ENCODE data around the gene ATRAID.

Gene ATRAID

GRCh38 chr2:27225526-27225925, 13.7 kb downstream of the ATRAID start:
- H3K9ac ChIP-seq (ENCODE audit: low read length), result no peak overlapping the region
- DNase-seq, result no peak
- H3K9me3 ChIP-seq (replicated peaks; ENCODE audit: insufficient read depth, low read length), result no peaks in the 10 kb centered on the region
- H3K4me3 ChIP-seq (ENCODE audit: low read length), result no peak overlapping the region
- H3K9me2 ChIP-seq (replicated peaks; ENCODE audit: insufficient read depth, low read length), result no peaks in the 10 kb centered on the region
- TF ChIP-seq EZH2phosphoT487 (IDR thresholded peaks at IDR 0.05; ENCODE audit: low read length) (no peak), EZH2 (optimal IDR thresholded peaks at IDR 0.05; ENCODE audit: low read depth, low read length) (no peak)
- TF ChIP-seq, protein P1, sequence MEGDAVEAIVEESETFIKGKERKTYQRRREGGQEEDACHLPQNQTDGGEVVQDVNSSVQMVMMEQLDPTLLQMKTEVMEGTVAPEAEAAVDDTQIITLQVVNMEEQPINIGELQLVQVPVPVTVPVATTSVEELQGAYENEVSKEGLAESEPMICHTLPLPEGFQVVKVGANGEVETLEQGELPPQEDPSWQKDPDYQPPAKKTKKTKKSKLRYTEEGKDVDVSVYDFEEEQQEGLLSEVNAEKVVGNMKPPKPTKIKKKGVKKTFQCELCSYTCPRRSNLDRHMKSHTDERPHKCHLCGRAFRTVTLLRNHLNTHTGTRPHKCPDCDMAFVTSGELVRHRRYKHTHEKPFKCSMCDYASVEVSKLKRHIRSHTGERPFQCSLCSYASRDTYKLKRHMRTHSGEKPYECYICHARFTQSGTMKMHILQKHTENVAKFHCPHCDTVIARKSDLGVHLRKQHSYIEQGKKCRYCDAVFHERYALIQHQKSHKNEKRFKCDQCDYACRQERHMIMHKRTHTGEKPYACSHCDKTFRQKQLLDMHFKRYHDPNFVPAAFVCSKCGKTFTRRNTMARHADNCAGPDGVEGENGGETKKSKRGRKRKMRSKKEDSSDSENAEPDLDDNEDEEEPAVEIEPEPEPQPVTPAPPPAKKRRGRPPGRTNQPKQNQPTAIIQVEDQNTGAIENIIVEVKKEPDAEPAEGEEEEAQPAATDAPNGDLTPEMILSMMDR (IDR thresholded peaks at IDR 0.05; ENCODE audit: low read length), result no peak
- no peaks in the 10 kb centered on the region for H3K27me3 ChIP-seq (replicated peaks; ENCODE audit: insufficient read depth, low read length)
- H3K4me2 ChIP-seq (ENCODE audit: low read depth, low read length), result no peak overlapping the region
- H3F3A ChIP-seq (ENCODE audit: insufficient read depth, low read length), result no peaks in the 10 kb centered on the region
- H3K4me1 ChIP-seq (ENCODE audit: low read length), result no peaks in the 10 kb centered on the region
- no peak overlapping the region for H3K27ac ChIP-seq (ENCODE audit: low read length)
- H2AFZ ChIP-seq (ENCODE audit: low read length), result no peak overlapping the region
- H4K20me1 ChIP-seq (ENCODE audit: insufficient read depth, low read length), result no peaks in the 10 kb centered on the region
- no peaks in the 10 kb centered on the region for H3K79me2 ChIP-seq (ENCODE audit: low read length)
- H3K36me3 ChIP-seq (replicated peaks; ENCODE audit: insufficient read depth, low read length), result peaks cover 15% of the 10 kb centered on the region

DNA sequence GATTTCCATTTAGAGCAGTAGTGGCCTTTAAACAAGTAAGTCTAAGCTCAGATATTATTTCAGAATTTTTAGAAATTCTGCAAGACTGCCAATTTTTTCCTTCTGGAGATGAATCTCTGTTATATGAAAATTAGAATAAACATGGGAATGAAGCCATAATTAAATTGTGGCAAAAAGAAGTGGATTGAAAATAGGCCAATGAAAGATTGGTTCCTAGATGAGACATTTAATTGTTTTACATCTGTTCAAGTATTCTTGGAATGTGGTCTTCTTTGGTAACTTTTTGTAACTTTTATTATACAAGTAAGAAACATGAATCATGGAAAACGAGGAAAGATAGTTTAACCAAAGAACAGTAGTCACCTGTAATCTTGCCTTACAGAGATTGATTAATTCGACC, 15.7 kb downstream of the ATRAID start:
- H4K20me1 ChIP-seq (ENCODE audit: insufficient read depth, low read length), result no peaks in the 10 kb centered on the region
- peaks cover 19% of the 10 kb centered on the region for H3K36me3 ChIP-seq (replicated peaks; ENCODE audit: insufficient read depth, low read length)
- H3K9me2 ChIP-seq (replicated peaks; ENCODE audit: insufficient read depth, low read length), result no peaks in the 10 kb centered on the region
- no peak overlapping the region for H3K4me3 ChIP-seq (ENCODE audit: low read length)
- H3K27me3 ChIP-seq (replicated peaks; ENCODE audit: insufficient read depth, low read length), result no peaks in the 10 kb centered on the region
- no peaks in the 10 kb centered on the region for H3F3A ChIP-seq (ENCODE audit: insufficient read depth, low read length)
- H3K4me2 ChIP-seq (ENCODE audit: low read depth, low read length), result no peak overlapping the region
- H3K9ac ChIP-seq (ENCODE audit: low read length), result no peak overlapping the region
- no peaks in the 10 kb centered on the region for H3K79me2 ChIP-seq (ENCODE audit: low read length)
- H3K27ac ChIP-seq (ENCODE audit: low read length), result no peak overlapping the region
- DNase-seq, result no peak
- TF ChIP-seq, protein P1 (IDR thresholded peaks at IDR 0.05; ENCODE audit: low read length), result no peak
- TF ChIP-seq EZH2phosphoT487 (IDR thresholded peaks at IDR 0.05; ENCODE audit: low read length), result no peak
- no peak for TF ChIP-seq EZH2 (optimal IDR thresholded peaks at IDR 0.05; ENCODE audit: low read depth, low read length)
- H3K4me1 ChIP-seq (ENCODE audit: low read length), result no peaks in the 10 kb centered on the region
- H3K9me3 ChIP-seq (replicated peaks; ENCODE audit: insufficient read depth, low read length), result no peaks in the 10 kb centered on the region
- H2AFZ ChIP-seq (ENCODE audit: low read length), result no peak overlapping the region

DNA sequence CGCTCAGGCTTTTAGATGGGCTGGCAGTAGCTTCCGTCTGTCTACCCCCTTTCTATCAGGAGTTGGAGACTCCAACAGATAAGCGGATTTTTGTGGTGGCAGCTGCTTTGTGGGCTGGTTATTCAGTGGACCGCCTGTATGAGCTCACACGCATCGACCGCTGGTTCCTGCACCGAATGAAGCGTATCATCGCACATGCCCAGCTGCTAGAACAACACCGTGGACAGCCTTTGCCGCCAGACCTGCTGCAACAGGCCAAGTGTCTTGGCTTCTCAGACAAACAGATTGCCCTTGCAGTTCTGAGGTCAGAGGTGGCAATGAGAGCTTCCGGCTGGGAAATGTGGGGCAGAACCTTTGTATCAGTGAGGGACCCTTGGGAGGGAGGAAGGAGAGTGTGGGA, 20.1 kb downstream of the ATRAID start:
- no peaks in the 10 kb centered on the region for H3K9me3 ChIP-seq (replicated peaks; ENCODE audit: insufficient read depth, low read length)
- no peaks in the 10 kb centered on the region for H3K79me2 ChIP-seq (ENCODE audit: low read length)
- no peak overlapping the region for H3K4me3 ChIP-seq (ENCODE audit: low read length)
- no peaks in the 10 kb centered on the region for H3K9me2 ChIP-seq (replicated peaks; ENCODE audit: insufficient read depth, low read length)
- H3K9ac ChIP-seq (ENCODE audit: low read length), result no peak overlapping the region
- H3K27me3 ChIP-seq (replicated peaks; ENCODE audit: insufficient read depth, low read length), result no peaks in the 10 kb centered on the region
- H3K4me1 ChIP-seq (ENCODE audit: low read length), result no peaks in the 10 kb centered on the region
- no peaks in the 10 kb centered on the region for H4K20me1 ChIP-seq (ENCODE audit: insufficient read depth, low read length)
- no peak for DNase-seq
- H3K36me3 ChIP-seq (replicated peaks; ENCODE audit: insufficient read depth, low read length), result peaks cover 23% of the 10 kb centered on the region
- no peak overlapping the region for H2AFZ ChIP-seq (ENCODE audit: low read length)
- no peak for TF ChIP-seq EZH2phosphoT487 (IDR thresholded peaks at IDR 0.05; ENCODE audit: low read length)
- TF ChIP-seq EZH2 (optimal IDR thresholded peaks at IDR 0.05; ENCODE audit: low read depth, low read length), result no peak
- TF ChIP-seq, protein P1 (IDR thresholded peaks at IDR 0.05; ENCODE audit: low read length), result no peak
- H3K27ac ChIP-seq (ENCODE audit: low read length), result no peak overlapping the region
- H3F3A ChIP-seq (ENCODE audit: insufficient read depth, low read length), result no peaks in the 10 kb centered on the region
- no peak overlapping the region for H3K4me2 ChIP-seq (ENCODE audit: low read depth, low read length)
